D721Med (cell line): ENCODE measurements around the gene SMG9.
"Not testable (repeated sequence)": the region's sequence is repeated elsewhere in the genome, so short reads cannot be mapped to it uniquely, and the experiment has no call there.

ENCODE experiments used
- DNase-seq: peaks from one replicate; pipeline ENCODE4 v3.0.0; 2011; ENCODE audit warnings: low spot score; ENCODE audit not compliant: insufficient read length
- FAIRE-seq: peaks from 2 replicates; lab custom pipeline; 2011; peaks lifted over from hg19 to GRCh38; lab: Jason Lieb, UNC
- CTCF ChIP-seq: IDR thresholded peaks from 2 replicates; pipeline ENCODE4 v1.5.1; 2012; ENCODE audit warnings: mild to moderate bottlenecking, control low read depth; ENCODE audit not compliant: insufficient read depth; ENCODE audit errors: missing control alignments

The SMG9 gene

GRCh38 chr19:43682824-43683661 is 71.7 kb downstream of the SMG9 start:
- no peak for FAIRE-seq
- DNase-seq, result no peak
- TF ChIP-seq CTCF, result no peak

- FAIRE-seq, DNase-seq: not testable (repeated sequence)
These were observed 72.5 kb downstream of the SMG9 start for GRCh38 chr19:43682269-43682668.

- FAIRE-seq (no peak), DNase-seq (no peak)
- no peak for TF ChIP-seq CTCF
These were observed 72.9 kb downstream of the SMG9 start for GRCh38 chr19:43681821-43682220.

- TF ChIP-seq CTCF, result no peak
- FAIRE-seq, result no peak
- DNase-seq, result no peak
These were observed 76.1 kb downstream of the SMG9 start for GRCh38 chr19:43678512-43679261.
